ENCODE results near the gene RNF19B.

Gene RNF19B

GRCh38 chr1:32900371-32900955 is 64.1 kb downstream of the RNF19B start:
- DNase-seq (ENCODE audit: low read depth): peak; percentile 18

DNA sequence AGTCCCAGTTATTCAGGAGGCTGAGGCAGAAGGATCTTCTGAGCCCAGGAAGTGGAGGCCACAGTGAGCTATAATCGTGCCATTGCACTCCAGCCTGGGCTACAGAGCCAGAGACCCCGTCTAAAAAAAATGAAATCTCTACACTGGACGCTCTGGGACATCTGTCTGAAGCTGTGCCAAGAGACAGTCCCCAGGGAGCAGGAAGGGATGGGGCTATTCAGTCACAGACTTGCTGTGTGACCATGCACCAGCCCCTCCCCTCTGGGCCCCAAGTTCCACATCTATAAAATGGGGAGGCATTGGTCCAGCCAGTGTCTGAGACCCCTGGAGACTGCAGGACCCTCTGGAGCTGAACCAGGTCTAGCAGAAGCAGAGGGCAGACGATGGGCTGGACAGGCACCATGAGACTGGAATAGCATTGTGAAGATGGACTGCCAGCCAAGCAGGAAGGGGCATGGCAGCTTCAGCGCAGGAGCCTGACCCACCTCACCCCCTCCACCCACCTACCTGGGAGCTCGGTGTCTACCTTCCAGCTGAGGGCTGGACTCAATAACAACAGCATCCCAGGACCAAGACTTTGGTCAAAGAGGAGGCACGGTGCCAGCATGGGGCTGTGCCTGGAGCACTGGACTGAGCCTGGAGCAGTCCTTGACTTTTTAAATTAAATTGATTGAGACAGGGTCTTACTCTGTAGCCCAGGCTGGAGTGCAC is 64.9 kb downstream of the RNF19B start:
- DNase-seq (ENCODE audit: low read depth): no peak

DNA sequence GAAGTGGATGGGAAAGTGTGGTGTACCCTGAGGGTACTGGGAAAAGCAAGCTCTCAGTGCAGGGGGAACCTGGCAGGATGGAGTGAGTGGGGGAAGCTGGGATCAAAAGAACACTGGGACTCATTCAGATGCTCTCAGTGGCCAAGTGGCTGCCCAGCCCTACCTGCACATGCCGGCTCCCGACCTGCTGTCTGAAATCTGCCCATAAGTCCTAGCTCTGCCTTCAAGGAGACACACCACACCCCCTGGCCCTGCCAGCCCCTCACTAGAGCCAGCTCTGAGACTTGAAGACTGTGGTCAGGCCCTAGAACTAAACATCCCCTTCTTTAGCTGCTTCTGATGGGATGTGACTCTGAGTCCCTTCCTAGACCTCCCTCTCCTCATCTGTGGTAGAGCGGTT is 65.7 kb downstream of the RNF19B start:
- DNase-seq (ENCODE audit: low read depth): no peak

- DNase-seq (ENCODE audit: low read depth): no peak
Measured at GRCh38 chr1:32898056-32898455, 66.6 kb downstream of the RNF19B start.

GRCh38 chr1:32897082-32898049 is 67.2 kb downstream of the RNF19B start:
- no peak for DNase-seq (ENCODE audit: low read depth)

GRCh38 chr1:32896451-32896850 is 68.2 kb downstream of the RNF19B start:
- DNase-seq (ENCODE audit: low read depth): no peak

DNA sequence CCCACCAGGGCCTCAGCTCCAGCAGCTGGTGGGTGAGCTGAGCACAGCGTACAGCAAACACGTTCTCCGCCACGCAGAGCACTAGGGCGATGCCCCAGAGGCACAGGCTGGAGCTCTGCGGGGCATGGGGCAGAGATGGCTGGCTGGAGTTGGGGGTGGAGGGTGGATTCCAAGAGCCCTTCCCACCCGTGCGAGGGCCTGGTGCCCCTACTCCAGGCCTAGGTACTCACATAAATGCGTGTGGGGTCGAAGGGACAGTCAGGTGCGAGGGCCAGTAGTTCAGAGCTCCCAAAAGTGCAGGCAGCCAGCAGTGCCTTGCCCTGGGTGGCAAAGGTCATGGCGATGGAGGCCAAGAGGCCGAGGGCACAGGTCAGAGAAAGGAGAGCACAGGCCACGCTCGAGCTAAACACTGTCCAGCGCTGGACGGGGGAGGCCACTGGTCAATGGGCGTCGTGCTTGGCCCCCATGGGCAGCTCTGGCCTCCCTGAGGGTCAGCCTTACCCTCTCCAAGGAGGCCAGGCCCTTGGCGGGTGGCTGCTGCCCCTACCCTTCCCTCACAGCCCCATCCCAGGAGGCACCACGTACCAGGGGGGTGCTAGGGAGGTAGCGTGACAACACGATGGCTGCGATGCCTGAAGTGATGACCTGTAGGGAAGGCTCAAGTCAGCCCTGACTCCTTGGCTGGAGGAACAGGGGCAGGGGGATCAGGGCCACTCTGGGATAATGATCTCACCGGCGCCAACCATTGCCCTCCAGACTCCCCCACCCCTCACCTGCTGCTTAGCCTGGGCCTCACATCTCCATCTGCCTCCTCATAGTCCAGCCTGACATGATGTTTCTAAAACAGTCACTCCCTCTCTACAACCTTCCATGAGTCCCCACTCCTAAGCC is 69.0 kb downstream of the RNF19B start:
- DNase-seq (ENCODE audit: low read depth): no peak

DNA sequence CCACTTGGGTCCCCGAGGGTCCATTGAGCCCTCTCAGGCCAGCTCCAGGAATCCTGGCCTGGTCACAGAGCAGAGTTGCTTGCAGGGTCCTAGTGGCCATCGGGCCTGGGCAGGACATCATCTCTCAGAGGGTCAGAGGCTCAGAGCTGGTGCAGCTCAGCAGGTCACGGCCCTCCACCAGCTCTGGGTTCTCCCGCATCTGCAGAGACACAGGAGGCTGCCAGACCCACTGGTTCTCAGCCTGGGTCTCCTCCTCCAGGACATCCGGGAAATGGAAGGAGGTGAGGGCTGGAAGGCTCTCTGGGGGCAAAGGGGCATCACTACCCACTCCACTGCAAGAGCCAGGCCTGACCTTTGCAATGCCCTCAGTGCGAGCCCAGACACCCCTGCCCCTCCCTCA is 69.9 kb downstream of the RNF19B start:
- DNase-seq (ENCODE audit: low read depth): no peak

DNA sequence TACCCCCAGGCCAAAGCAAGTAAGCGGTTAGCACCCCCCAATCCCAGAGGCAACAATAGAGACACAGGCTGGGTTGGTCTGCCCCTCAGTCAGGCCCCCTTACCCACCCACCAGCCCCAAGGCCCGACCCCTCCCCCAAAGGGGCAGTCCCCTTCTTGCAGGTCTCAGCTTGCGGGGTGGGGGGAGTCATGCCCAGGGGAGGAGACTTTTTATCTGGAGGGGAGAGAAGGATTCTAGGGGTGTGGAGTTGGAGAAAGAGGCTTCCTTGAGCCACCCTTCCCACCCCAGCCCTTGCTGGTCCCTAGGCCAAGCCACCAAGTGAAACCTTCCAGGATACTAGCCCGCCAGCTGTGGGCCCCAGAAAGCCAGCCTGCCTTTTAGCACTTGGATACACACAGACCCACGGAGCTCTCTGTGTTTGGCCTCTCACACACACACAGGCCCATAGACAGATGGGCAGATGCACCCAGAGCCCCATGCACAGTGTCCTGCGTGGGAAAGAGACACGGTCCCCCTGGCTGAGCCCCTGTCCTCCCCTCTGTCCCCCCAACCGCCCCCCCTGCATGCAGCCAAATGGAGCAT is 70.5 kb downstream of the RNF19B start:
- no peak for DNase-seq (ENCODE audit: low read depth)

DNA sequence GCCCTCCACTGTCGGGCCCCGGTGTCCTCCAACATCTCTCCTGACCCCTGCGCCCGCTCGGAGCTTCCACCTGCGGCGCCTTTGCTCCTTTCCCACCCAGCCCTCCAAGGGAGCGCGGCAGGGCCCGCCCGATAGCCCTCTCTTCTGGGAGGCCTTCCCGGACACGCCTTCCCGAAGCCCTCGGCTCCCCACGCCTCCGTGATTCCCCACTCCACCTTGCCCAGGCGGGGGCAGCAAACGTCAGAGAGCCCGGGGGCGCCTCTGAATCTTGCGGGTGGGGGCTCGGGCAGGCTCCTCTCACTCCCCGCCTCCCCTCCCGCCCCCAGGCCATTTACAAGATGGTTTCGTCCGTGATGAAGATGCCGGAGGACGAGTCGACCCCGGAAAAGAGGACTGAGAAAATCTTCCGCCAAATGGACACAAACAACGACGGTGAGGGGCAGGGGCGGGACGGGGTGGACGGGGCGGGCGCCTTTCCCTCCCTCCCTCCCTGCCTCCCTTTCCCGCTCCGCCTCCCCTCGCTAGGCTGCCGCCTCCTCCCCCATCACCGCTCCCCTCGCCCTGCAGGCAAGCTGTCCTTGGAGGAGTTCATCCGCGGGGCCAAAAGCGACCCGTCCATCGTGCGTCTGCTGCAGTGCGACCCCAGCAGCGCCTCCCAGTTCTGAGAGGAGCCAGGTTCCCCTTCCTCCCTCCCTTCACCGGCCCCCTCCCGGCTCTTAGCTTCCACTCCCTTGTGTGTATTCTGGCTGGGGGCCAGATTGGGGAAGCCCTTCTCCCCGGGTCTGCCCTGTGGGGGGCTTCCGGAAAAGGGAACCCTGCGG is 71.2 kb downstream of the RNF19B start:
- DNase-seq (ENCODE audit: low read depth): peak; percentile 7

GRCh38 chr1:32892368-32893197 is 72.0 kb downstream of the RNF19B start:
- DNase-seq (ENCODE audit: low read depth): peak; percentile 11

DNA sequence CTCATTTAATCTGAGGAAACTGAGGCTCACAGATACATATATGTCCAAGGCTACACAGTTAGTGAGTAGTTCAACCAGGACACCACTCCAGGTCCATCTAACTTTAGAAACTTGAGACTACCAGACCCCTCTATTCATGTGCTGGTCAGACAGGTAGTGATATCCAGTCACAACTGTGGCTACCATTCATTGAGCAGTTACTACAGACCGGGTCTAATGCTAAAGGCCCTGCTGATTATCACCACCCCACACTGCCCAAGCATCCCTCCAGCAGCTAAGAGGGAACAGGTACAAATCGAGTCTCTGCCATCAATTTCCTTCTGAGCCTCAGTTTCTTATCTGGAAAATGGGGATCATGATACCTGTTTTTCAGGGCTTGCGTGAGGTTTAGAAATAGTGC is 73.0 kb downstream of the RNF19B start:
- no peak for DNase-seq (ENCODE audit: low read depth)

- peak; percentile 8 for DNase-seq (ENCODE audit: low read depth)
Measured at GRCh38 chr1:32891241-32891570, 73.4 kb downstream of the RNF19B start.

DNA sequence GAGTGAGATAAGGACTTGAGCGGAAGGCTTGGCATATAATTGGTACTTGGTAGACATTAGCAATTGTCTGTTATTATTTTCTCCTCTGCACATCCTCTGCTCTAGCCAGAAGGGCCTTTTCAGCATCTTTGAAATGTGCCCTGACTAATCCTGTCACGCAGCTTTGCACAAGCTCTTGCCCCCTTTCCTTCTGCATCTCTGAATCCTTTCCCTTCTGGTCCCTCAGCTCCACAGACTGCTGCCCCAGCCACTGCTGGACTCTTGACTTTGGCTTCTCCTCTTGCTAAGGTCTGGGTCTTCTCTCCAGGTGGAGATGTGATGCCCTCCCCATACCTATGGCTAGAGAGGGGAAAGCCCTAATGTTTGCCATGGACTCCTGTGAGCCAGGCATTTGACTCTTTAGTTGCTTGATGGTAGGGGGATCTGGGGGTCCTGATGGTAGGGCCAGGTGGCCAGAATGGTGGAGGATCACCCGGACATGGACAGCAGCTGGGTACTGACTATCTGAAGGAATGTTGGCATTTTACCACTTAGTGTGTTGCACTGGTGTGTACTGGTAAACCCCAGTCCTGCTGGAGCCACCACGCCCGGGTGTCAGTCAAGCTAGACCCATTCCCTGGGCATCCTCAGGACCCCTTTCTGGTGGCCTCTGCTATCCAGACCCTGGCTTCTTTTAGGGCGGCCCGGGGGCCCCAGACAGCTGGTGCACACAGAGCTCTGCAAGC is 73.9 kb downstream of the RNF19B start:
- DNase-seq (ENCODE audit: low read depth): no peak

DNA sequence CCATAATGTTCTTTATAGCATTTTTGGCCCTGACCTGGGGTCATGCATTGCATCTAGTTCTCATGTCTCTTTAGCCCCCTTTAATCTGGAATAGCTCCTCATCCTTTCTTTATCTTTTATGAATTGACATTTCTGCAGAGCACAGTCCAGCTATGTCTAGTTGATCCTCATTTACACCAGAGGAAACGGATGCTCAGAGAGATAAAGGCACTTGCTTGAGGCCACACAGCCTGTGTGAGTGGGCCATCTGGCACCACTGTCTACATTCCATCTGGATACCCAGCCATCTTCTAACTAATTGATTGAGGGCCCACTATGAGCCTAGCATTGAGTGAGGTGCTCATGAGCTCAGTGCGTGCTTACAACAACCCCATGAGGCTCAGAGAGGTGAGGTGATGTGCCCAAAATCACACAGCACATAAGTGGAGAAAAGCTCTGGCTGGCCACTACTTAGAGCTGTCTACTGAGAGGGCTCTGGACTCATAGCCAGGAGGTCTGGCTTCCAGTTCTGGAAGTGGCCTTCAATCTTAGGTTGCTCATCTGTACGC is 74.8 kb downstream of the RNF19B start:
- DNase-seq (ENCODE audit: low read depth): no peak

- DNase-seq (ENCODE audit: low read depth): no peak
Measured at GRCh38 chr1:32888677-32889420, 75.8 kb downstream of the RNF19B start.

GRCh38 chr1:32888134-32888533 is 76.5 kb downstream of the RNF19B start:
- DNase-seq (ENCODE audit: low read depth): no peak

DNA sequence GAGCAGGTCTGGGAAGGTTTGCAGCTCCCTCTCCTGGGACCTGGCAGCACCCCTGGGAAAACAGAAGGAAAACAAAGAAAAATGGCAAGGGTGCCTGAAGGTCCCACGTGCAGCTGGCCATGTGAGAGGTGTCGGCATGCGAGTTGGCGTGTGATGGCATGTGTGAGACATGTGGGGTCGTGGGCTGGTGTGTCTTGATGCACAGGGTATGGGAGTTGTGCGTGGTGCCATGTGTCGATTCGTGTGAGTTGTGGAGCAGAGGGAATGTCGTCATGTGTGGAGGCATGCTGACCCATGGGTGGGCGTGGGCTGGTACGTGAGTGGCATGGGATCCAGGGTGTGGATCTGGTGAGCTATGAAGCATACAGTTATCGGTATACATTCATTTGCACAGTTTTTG is 77.0 kb downstream of the RNF19B start:
- DNase-seq (ENCODE audit: low read depth): no peak
